HuH-7.5 (cell line): ENCODE results near the gene CDH7.

ENCODE experiments used
- DNase-seq: peaks from one replicate; pipeline ENCODE4 v3.0.0; 2011; ENCODE audit warnings: low spot score

CDH7 gene, protein sequence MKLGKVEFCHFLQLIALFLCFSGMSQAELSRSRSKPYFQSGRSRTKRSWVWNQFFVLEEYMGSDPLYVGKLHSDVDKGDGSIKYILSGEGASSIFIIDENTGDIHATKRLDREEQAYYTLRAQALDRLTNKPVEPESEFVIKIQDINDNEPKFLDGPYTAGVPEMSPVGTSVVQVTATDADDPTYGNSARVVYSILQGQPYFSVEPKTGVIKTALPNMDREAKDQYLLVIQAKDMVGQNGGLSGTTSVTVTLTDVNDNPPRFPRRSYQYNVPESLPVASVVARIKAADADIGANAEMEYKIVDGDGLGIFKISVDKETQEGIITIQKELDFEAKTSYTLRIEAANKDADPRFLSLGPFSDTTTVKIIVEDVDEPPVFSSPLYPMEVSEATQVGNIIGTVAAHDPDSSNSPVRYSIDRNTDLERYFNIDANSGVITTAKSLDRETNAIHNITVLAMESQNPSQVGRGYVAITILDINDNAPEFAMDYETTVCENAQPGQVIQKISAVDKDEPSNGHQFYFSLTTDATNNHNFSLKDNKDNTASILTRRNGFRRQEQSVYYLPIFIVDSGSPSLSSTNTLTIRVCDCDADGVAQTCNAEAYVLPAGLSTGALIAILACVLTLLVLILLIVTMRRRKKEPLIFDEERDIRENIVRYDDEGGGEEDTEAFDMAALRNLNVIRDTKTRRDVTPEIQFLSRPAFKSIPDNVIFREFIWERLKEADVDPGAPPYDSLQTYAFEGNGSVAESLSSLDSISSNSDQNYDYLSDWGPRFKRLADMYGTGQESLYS

DNA sequence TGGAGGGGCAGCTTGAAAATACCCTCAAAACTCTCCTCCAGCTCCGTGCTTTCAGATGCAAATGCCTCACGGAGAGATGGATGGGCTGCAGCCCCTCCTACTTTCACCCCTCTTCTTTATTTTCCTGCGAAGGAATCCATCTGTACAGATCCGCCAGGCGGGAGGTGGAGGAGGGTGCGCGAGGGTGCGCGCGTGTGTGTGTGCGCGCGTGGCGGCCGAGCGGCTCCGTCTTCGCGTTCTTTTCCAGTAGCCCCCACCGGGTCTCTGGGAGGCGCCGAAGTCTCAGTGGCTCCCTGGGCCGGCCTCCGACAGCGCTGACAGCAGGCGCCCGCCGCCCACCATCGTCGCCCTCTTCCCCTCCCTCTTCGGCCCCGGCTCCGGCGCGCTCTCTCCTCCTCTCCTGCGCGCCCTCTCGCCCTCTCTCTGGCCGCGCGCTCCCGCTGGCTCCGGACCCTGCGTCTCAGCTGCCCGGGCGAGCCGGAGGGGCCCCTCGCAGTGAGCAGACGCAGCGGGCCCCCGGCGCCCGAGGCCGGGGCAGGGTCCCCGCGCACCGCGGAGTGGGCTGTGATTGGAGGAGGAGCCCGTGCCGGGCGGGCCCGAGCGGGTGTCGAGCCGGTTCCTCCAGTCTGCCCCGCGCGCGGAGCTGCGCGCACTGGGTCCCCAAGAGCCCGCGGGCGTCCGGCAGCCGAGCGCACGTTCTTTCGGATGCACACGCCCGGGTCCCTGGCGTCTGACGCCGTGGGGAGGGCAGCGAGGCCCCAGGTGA is at the start of gene CDH7:
Gene CDH7, plus strand, starts transcription at position 624 of the 766 bp plus-strand sequence. CDS start 11,831 bp downstream, outside the sequence.
- no peak for DNase-seq

DNA sequence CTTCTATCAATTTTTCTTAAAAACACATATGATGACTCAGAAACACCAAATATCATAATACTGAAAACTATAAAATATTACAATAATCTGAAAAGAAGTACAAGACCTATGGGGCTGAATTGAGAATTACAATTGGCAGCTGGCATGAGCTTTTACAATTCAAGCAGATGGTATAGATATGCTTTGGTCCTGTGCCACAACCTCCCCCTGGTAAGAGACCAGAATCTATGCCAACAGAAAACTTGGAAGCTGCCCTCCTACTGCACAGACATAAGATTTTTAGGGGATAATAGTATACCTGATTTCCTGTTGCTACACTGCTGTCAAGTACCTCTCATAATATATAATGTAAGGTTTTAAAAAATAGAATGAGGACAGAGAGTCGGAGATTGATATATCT is 46.8 kb upstream of the CDH7 start:
- DNase-seq: no peak

DNA sequence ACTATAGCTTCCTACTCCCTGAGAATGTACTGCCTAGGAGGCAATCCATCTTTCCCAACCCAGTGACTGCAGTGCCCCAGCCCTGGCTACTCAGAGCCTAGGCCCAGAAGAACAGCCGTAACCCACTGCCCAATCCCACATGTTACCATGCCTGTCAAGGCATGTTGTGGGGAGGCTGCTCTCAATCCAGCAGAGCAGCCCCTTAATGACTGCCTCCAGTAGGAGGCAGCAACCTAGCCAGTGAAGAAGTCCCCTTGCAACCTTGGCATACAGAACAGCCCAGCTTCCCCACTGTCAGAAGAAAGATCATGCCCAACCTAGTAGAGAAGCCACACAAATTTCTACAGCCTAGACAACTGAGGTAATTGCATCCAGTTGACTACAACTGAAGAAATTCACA is 44.2 kb upstream of the CDH7 start:
- no peak for DNase-seq

DNA sequence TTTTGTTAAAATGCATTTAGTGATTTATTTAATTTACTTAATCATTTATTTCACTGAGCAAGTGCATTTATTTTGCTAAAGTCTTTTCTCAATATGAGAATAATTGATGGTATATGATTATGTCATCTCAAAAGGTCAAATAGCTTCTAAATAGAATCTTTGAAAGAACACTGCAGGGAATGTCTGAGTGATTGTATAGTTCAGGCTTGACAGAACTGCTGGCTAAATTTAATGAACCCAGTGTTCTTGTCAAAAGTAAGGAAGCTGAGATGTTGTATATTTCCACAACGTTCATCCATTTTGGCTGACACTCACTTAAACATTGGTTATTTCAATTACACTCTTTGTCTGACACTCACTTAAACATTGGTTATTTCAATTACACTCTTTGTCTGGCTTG is 39.3 kb upstream of the CDH7 start:
- no peak for DNase-seq

DNA sequence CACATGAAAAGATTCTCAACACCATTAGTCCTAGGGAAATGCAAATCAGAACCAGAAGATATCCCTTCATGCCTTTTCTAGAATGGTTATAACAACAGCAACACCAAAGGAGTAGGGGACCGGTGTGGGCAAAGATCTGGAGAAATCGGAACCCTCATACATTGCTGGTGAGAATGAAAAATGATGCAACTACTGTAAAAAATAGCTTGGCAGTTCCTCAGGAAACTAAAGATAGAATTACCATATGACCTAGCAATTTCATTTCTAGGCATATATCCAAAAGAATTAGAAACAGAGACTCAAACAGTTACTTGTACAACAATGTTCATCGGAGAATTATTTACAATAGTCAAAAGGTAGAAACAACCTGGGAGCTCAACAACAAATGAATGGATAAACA is 29.2 kb upstream of the CDH7 start:
- no peak for DNase-seq

DNA sequence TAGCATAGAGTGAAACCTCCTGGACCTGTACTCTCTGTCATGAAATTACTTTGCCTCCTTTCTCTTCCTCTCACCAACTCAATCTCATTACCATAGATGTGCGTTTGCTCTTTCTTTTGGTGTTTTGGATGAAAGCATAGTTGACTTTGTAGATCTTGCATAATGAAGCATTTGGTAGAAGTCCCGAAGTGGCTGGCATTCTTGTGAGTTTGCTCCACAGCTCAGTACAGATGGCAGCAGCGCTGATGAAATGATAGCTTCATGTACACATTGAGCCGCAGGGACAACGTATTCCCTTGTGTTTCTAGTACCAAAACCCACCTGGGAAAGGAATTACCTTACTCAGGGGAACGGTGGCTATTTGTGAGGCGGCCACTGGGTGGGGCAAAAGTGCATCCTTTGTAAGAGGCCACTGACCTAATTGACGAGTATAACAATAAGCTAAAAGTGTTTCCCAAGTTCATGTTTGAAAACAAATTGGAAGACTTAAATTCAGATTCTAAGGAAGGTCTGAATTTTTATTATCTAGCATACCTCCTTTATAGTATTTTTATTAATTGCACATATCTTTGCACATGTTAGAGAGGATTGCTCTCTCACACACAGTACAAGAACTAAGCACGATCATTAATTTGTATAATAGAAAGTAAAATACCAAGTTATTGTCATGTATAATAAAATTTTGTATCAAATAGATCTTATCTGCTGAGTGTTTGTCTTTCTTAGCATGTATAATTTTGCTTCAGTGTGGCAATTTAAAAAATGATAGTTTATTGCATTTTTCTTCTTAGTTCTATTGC is 25.4 kb upstream of the CDH7 start:
- DNase-seq: no peak

DNA sequence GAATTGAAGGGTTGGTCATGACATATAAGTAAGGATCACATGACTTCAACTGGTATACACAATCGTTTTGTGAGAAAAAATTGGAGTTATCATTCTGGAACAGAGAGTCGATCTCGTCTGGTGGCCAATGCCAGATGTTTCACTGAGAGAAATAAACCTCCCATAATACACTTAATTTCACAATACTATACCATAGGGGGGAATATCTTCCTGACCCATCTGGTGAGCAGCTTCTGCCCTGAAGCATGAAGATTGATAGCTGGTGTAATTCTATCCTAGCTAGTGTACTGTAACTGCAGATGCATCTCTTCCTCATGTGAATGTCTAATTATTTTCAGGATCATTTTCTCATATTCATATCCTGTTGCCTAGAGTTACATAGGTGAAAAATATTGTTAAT is 15.7 kb upstream of the CDH7 start:
- DNase-seq: no peak

DNA sequence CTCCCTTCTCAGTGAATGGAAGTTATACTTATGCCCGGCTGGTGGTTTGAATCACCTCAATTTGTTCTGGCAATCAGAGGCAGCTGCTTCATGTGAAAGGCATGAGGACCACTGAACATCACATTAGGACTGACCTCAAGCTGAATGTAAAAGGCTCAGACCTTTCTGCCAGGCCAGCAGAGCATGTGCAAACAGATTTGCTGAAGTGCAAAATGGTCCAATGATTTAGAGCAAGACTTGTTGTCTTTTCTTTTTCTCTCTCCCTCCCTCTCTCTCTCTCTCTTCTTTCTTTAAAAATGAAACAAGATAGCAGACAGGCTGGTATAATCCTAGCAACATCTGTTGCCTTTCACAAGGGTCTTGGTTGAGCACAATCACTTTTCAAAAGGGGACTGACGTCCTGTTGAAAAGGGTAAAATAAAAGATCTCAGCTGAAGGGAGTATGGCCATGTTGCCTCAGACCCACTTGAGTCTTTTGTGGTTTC is 13.3 kb upstream of the CDH7 start:
- DNase-seq: no peak

DNA sequence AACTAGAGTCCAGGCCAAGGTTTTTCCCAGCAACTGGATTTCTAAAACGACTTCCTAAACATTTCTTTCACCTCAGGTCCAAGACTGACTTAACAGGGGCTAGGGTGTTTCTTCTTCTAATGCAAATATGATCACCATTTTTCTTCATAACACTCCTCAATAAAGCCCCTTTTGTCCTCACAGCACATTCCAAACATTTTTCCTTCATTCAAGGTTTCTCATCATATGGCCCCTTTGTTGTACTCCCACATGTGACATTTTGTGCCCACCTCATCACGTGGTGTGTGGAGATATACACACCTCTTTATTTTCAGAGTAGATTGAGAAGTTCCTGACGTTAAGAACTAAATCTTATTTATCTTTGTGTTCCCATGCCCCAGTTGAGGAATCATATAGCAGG is 3.9 kb upstream of the CDH7 start:
- no peak for DNase-seq

DNA sequence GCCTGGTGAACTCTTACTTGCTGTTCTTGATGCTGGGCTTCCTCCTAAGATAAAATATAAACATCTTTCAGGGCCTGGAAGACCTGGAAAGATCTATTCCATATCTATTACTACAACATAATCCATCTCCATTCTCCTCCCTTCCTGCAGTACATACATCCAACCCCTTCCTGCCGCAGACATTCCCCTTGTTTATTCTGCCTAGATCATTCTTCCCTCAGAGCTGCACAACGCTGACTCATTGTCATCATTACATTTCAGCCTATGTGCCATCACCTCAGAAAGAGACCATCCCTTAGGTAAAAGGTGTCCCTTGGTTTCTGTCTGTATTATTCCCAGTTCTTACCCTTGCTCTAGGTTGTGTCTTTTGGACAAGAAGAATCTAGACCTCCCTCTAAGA is 2.5 kb upstream of the CDH7 start:
- no peak for DNase-seq

DNA sequence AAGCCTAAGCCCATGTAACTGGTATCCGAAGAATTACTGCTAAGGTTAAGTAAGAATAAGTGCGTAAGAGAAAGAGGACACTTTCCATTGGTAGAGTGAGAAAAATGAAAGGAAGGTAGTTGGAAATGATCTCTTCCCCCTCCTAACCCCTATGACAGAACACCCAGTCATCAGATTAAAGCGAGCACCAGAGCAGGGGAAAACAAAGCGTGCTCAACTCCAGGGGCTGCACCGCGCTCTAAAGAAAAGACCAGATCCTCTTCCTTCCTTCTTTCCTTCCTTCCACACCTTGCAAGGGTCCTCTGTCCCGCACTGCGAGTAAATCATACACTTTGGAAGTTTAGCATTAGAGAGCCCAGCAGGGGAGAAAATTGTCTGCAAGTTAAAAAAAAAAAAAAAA is 971 bp upstream of the CDH7 start:
- DNase-seq: no peak

DNA sequence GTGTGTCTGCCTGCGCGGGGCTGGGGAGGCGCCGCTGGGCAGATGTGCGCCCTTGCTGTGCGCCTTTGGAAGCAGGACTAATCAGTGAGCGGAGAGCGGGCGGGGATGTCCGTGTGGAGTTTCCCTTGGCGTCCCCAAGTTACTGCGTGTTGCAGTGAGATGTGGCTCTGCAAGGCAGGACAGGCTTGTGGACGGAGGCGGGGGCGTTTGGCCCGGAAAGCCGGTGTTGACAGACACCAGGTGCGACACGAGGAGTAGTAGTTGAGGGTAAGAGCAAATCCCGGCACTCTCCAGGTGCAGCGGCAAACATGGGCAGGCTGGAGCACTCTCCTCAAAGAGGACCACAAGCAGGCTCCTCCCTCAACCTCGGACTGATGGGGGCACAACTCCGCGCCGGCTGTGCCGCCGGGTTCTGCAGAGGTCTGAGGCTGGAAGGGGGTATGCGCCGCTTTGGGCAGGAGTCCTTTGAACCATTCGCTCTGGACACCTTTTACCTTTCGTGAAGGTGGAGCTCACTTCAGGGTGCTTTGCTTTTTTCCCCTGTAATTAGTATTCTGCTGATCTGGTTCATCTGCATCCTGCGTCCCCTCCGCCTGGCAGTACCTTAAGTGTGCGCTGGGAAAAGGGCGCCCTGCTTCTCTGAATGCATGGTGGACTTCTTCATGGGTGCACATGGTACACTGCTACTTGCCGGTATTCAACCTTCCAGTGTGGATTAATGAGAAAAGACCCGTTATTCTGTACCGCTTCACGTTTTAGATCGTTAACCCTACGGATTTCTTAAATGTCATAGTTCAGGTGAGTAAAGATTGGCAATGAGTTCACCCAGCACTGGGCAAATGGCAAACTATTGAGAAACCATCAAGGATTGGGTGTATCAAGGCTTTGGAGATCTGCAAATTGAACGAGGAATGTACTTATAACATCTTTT is 608 bp downstream of the CDH7 start:
- DNase-seq: no peak

DNA sequence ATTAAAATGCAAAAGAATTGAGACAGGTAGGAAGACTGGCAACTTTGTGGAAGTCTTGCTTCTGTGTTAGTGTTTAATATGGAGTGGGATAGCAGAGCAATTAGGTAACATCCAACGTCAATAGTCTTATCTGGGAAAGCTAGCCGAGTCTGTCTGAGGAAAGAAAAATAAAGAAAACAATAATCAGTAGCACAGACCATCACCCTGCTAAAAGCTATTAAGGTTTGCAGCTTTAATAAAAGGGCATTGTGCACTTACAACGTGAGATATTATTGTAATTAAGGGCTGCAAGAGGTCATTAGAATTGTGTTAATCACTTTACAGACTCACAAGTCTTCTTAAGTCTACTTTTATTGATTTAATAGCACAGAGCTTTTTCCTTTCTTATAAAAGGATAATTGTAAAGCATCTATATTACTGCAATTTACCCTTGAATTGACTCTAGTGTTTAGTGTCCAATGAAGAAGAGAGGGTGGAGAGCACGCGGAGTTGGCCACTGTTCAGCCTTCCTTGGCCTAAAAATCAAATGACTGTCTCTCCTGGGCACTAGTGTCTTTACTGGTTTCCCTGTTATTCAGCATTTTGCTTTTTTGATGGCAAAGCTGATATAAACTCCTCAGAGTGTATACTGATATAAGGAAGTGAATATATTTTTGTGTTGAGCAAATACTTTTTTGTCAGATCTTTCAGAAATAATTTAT is 2.0 kb downstream of the CDH7 start:
- no peak for DNase-seq

DNA sequence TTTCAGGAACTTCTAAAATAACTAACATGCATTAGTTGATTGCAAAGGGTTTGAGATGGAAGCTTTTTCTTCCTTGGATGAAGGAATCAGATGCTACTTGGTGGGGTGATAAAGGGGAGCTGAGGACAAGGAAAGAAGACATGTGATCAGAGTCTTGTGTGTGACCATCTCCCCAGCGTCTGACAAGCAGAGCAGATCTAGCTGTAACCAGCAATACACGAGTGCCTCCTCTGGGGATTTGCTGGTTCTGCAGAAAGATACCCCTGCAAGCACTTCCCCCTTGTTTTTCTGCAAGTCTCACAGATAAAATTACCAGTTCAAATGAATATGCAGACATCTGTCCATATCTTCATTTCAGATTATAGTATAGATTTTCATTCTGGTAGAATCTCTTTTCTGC is 2.7 kb downstream of the CDH7 start:
- DNase-seq: no peak

DNA sequence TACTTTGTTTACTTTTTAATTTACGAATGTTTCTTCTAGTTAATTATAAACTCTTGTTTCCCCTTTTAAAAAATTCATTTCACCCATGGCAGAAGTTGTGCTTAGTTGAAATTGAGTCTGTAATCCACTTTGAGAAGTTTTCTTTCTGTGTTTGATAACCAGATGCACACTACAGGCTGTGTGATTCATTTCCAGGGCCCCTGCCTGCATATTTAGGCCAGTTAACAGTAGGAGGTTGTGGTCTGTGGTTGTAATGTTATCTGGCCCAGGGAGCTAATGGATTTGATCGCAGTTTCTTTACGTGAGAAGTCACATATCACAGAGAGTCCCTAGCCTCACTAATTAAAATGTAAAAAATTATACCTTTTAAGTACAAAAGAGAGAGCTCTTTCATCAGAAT is 3.3 kb downstream of the CDH7 start:
- DNase-seq: no peak

DNA sequence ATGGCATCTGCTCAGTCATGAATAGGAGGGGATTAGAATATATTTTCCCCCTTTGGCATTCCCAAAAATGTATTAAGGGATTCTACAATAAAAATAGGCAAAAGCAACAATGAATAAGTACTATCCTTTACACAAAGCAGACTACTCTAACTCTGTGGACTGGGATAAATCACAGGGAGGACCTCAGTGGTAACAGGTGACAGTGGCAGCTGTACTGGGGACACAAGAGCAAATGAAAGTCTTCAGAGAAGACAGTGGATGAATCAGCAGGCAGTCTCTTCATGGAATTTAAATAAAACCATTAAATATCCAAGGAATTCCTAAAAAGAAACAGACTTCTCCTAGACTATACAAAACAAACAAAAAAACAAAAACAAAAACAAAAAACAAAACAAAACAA is 4.8 kb downstream of the CDH7 start:
- no peak for DNase-seq

DNA sequence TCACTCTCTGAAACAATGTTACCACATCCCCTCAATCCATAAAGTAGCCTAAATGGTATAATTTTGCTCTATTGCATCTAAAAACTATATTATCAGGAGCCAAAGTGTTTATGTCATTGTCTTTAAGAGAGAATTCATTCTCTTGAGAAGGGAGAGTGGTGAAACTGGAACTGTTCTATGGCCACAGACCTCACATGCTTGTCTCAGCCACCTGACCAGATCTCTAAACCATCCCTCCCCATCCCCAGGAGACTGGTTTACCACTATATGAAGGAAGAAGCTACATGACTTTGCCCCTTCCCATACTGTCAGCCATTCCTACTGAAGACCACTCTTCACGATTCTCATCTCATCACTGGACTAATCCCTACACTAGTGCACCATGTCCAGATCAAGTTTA is 9.6 kb downstream of the CDH7 start:
- no peak for DNase-seq

DNA sequence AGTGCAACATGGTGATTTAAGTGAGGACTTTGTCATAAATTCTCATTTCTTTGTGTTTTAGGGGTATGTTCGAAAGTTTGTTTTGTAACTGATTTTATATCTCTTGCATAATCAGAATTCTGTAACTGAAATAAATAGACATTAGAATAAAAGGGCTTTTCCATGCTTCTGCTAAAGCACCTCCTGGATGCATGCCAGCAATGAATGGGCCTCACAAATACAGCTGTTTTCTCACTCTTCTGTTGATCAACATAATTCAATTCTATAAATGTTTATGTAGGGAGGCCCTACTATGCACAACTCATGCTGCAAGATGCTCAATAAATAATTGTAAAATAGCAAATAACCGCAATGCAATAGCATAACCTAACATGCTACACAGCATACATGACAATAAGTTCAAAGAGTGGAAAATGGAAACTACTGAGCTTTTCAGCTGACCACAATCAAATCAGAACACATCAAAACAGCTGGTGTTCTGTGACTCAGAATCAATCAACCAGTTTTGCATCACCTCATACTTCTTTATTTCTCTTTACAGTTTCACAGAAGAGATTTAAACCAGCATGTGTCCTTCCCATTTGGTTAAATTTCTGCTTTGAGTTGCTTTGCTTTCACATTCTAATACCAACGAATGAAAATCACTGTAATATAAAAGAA is 11.0 kb downstream of the CDH7 start:
- DNase-seq: no peak

DNA sequence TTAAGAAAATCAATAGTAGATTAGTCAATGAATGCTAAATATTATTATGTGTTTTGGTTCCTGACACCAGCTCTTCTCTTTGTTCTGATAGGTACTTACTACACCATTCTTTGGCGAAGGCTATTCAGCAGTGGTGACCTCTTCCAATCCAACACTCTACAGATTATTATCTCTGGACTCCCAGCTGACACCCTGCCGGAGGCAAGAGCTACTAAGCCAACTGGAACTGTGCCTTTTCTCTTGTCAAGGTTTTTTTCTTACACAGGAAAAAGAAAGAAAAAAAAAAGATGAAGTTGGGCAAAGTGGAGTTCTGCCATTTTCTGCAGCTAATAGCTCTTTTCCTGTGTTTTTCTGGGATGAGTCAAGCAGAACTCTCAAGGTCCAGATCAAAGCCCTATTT is 11.7 kb downstream of the CDH7 start:
- DNase-seq: no peak

DNA sequence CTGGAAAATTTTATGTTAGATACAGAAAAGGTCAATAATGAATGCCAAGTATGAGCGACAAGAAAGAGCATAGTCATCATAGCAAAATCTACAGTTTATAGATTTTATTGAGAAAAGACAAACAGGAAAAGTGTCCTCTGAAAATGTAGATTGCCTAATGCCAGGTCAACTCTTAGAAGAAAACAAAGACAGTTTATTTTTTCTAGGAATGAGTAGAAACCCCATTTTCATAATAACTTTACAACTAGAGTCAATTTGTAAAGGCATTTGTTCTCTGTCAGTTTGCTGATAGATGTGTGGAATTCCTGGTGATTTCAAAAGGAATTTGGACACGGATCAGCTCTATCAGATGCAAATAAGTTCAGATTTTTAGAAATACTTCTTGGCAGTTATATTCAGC is 16.6 kb downstream of the CDH7 start:
- DNase-seq: no peak
